T1000 (cell line): ENCODE measurements around the gene GPC5.

Experiments used
- DNase-seq: peaks from one replicate; lab custom pipeline; 2025; ENCODE audit warnings: mixed read lengths; lab: John Stamatoyannopoulos, UW

Gene GPC5

DNA sequence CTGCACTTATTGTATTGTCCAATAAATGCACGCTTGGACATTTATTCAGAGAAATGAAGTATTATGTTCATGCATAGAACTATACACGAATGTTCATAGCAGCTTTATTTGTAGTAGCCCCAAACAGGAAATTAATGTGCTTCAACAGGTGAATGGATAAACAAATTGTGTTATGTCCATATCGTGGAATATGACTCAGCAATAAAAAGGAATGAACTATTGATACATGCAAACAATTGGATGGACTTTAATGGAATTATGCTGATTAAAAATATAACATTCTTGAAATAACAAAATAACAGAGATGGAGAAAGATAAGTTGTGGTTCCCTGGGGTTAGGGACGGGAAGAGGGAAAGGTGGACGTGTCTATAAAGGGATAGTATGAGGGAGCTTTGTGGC is 65.9 kb downstream of the GPC5 start:
- DNase-seq, result no peak

DNA sequence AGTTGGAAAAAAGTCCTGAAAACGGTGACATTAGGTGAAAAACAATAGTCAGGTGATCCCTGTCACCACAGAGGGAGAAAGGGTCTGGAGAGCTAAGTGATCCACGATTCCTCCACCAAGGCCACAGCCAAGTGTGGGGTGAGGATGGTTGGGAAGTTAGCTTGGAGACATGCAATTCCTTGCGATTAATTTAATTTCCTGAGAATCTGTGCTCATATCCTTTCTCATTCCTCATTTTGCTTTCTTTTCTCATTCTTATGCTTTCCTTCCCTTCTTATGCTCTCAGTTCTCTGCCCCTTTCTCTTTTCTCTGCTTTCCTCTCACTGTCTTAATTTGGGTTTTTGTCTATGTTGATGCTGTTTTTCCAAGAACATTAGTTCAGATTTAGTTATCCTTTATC is 68.8 kb downstream of the GPC5 start:
- no peak for DNase-seq

DNA sequence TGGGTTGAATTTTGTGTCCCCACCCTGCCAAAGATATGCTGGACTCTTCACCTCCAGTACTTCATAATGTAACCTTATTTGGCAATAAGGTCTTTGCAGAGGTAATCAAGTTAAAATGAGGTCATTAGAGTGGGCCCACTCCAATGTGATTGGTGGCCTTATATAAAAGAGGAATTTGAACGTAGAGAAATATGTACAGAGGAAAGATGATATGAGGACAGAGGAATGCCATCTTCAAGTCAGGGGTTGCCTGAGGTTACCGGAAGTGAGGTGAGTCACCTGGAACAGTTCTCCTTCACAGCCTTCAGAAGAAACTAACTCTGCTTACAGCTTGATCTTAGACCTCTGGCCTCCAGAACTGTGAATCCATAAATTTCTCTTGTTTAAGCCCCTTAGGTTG is 69.9 kb downstream of the GPC5 start:
- DNase-seq, result peak; percentile 2

DNA sequence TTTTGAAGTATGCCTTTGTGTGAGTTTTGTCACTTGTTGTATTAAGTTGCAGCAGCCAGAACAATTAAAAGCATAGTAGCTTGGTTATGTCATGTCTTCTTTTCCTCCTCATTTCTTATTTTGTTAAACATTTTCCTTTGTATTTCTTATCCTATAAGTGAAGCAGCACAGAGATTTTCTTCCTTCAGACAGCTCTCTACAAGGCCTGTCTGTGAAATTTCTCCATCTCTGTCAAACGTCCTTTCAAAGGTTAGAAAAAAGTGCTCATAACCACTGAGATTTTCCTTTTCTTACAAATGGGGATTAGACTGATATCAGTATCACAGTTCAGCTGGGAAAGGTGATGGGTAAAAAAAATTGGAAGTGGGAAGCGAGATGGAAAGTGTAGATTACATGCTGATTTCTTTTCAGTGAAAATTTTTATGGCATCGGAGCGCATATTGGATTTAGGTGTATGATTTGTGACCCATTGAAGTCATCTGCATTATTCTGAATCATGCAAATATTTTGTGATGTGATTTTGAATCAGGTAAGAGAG is 71.7 kb downstream of the GPC5 start:
- no peak for DNase-seq

DNA sequence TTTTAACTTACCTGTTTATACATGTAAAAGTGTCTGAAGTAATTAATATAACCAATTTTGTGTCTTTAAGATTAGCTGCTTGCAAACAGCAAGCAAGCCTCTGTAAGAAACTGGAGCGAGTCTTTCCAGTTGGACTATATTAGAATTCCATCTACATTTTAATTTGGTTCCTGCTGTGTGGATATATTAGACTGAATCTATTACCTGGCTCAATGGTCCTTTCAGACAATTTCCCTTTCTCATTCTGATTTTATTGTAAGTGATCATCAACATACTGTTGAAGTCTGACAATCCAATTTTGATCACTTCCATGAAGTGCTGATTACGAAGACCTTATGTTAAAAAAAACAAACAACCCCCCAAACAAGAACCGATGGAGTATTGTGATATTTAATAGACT is 72.3 kb downstream of the GPC5 start:
- no peak for DNase-seq

DNA sequence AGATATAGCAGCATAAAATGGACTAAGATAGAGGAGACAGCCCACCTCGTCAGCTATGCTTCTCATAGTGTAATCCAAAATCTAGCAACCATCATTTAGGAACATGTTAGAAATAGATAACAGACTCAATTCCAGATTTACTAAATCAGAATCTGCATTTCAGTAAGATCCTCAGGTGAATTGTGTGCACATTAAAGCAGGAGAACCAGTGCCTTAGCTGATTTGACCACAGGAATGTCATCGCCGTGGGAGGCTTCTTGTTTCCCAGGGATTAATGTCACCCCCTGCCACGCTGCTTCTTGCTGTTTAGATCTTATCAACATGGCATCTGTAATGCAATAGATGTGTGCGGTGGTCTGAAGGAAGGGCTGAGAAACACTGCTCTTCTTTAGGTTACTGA is 84.0 kb downstream of the GPC5 start:
- no peak for DNase-seq

DNA sequence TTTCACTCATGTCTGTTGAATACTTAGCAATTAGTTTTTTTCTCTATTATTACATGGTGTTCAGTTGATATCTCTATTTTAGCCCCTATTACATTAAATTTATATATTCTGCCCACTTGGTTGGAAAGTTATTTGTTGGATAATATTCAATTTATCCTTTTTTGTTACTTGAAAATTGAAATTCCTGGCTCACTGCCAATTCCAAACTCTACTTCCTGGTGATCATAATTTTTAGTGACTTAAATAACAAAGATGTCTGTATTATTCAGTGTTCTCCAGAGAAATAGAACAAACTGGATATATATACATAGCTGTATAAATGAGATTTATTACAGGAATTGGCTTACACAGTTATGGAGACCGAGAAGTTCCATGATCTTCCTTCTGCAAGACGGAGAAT is 93.6 kb downstream of the GPC5 start:
- DNase-seq, result no peak

DNA sequence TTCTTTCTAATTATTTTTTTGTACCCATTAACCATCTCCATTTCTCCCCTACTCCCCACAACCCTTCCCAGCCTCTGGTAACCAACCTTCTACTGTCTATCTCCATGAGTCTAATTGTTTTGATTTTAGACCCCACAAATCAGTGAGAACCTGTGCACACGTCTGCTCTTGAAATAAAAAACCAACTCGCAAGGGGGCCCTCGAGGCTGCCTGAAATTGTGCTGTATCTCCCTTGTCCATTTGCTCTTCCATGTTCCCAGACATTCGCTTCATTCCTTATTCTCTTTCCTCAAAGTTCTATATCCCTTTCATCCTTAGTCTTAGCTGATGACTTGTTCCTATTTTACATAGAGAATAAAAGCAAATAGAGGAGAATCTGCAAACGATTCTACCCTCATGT is 95.0 kb downstream of the GPC5 start:
- DNase-seq, result no peak

DNA sequence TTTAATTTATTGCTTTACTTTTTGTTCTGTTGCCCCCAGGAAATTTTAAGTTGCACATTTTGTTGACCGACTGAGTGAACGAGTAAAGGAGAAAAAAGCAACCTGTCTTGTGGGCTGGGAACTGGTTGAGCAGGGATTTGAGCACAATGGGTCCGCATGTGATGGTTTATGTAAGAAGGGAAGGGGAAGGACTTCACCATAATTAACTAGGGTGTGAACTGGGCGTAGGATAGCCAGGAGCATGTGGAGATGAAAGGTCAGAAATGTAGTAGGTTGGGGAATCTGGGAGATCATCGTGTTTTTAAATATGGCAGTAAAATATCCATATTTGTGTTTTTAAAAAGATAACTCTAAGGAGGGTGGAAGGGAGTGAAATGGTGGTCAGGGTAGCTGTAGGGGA is 99.9 kb downstream of the GPC5 start:
- DNase-seq, result no peak

DNA sequence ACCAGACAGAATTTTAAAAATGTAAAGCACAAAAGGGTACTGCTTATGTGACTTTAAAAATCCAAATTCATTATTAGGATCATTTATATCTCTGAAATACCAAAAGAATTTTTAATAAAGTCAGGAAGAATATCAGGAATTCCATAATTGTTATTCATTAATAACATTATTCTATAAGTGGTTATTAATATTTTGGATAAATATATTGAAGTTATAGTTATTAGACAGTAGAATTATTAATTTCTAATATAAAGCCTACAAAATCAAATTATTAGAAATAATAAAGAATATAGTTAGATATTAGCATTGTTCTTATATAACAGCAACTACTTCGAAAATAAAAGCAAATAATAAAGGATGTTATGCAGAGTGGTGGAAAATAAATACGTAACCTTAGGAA is 105.8 kb downstream of the GPC5 start:
- no peak for DNase-seq

DNA sequence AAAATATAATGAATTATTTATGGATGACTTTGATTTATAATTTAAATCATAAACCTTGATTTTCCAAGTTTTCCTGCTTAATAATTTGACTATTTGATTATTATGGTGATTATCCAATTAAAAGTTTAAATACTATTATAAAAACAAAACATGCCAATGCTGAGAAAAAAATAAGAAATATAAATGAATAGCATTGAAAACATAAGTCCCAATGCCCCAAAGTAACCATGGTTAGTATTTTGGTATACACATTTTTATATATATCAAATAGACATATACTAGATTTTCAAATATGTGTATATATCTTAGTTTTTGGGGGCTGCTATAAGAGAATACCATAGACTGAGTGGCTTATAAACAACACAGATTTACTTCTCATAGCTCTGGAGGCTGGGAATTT is 108.3 kb downstream of the GPC5 start:
- no peak for DNase-seq

DNA sequence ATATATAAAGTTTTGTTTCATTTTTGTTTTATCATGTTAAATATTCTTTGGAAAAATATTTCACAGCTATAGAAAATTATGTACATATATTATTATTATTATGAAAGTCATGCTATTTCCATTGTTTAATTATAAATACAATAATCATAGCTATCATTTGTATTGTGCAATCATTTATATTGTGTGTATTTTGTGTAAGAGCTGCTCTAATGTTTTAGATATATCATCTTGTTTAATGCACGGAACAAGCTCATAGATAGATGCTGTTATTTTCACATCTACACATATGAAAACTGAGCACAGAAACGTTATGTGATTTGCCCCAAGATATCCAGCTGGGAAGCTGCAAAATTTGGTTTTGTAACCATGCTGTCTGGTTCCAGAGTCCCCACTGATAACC is 111.6 kb downstream of the GPC5 start:
- DNase-seq, result no peak

DNA sequence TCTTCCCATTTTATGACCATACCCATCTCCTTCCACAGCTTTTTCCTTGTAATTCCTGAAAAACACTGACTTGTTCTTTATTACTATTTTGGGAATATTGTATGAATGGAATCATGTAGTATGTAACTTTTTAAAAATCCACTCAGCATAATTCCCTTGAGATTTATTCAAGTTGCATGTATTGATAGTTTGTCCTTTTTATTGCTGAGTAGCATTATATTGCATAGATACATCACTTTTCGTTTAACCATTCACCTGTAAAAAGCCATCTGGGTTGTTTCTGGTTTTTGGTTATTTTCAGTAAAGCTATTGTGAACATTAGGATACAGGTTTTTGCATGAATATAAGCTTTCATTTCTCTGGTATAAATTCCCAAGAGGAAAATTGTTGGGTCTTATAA is 115.4 kb downstream of the GPC5 start:
- DNase-seq, result no peak

DNA sequence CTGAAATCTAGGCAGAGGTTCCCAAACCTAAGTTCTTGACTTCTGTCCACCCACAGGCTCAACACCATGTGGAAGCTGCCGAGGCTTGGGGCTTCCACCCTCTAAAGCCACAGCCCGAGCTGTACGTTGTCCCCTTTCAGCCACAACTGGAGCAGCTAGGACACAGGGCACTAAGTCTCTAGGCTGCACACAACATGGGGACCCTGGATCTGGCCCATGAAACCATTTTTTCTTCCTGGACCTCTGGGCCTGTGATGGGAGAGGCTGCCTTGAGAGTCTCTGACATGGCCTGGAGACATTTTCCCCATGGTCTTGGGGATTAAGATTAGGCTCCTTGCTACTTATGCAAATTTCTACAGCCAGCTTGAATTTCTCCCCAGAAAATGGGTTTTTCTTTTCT is 118.4 kb downstream of the GPC5 start:
- no peak for DNase-seq

DNA sequence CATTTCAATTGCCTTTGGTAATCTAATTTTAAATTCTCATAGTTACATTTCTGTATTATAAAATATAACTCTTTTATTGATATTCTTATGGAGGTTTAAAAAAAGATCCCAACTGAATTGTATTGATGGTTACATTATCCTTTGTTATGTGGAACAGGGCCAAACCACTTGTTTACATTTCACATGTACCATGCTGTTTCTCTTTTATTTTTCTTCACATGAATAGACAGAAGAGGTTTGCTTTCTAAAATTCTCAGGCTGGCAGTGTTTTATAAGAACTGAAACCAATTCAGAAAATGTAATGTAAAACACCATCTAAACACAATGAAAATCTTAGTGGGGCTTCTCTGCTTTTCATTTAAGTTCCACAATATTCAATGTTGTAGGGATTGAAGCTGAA is 122.5 kb downstream of the GPC5 start:
- no peak for DNase-seq

DNA sequence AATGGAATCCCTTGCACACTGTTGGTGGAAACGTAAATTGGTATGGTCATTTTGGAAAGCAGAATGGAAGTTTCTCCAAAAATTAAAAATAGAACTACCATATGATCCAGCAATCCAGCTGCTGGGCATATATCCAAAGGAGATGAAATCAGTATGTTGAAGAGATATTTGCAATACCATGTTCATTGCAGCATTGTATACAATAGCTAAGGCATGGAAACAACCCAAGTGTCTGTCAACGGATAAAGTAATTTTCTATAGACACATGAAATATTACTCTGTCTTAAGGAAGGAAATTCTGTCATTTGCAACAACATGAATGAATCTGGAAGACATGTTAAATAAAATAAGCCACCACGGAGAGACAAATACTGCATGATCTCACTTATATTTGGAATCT is 124.7 kb downstream of the GPC5 start:
- no peak for DNase-seq

DNA sequence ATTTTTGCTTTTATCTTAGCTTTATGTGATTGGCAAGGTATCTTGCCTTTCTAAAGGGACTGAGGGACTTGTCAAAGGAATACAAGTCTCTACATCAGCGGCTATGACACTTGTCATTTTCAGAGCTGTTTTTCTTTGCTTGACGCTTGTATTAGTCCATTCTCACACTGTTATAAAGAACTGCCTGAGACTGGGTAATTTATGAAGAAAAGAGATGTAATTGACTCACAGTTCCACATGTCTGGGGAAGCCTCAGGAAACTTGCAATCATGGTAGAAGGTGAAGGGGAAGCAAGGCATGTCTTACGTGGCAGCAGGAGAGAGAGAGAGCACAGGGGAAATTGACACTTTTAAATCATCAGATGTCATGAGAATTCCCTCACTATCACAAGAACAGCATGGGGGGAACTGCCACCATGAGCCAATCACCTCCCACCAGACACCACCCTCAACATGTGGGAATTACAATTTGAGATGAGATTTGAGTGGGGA is 128.2 kb downstream of the GPC5 start:
- no peak for DNase-seq

DNA sequence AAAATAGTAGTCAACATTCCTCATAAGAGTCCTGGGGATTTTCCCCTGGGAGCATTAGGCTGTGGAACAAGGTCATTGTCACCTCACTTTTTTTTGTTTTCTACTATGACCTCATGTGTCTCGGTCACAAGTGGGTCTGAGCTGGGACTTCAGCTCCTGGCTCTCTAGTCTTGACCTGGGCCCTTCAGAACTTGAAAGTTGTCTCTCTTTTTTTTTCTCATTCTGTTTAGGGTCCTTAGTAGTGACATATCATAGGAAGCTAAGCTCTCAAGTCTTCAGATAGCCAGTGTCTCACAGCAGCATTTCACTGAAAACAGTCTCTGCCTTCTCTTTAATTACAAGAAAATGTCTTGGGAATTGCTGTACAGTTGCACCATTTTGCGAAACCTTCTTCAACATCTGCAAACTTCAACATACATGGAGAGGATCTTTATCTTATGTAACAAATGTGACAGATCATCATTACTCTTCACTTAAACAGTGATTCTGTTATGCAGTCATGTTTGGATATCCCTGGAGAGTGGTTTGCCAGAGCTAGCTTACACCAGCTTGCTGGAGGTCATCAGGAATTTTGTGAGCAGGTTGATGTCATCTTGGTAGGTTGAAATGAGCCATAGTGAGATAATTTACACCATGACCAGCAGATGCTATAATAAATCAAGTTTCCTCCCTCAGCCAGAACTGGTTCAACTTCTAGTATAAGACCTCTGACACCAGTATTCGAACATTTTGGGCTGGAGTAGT is 131.5 kb downstream of the GPC5 start:
- no peak for DNase-seq

DNA sequence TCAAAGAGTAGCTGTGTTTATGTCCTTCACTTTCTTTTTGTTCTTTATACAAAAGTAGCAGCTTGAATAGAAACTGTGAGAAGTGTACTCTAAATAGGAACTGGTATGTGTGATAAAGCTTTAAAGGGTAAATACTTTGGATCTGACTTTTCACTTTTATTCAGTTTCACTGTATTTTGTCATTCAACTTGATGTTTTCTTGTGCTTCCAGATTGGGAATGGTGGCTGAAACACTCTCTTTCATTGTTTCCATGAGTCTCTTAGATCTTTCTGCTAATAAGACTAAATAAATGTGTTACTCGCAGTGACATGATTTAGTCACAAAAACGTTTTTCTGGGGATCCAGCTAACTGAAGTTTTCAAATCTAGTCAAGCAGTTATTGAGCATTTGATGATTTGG is 133.2 kb downstream of the GPC5 start:
- DNase-seq, result no peak

DNA sequence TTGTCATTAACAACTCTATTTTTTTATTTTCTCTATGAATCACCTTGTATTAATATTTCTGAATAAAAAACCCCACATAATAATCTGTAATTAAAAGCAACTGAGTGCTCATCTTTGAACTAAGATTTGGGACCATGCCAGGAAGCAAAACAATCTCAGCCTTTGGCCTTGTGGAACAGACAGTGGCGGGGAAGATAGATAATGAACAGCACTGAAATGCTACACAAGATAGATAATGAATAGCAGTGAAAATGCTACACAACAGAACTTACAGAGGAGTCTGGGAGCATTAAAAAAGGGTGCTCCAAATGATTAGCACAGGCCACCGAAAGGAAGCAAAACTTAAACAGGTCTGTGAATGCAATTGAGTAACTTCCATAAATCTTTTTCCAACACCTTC is 134.9 kb downstream of the GPC5 start:
- DNase-seq, result no peak

DNA sequence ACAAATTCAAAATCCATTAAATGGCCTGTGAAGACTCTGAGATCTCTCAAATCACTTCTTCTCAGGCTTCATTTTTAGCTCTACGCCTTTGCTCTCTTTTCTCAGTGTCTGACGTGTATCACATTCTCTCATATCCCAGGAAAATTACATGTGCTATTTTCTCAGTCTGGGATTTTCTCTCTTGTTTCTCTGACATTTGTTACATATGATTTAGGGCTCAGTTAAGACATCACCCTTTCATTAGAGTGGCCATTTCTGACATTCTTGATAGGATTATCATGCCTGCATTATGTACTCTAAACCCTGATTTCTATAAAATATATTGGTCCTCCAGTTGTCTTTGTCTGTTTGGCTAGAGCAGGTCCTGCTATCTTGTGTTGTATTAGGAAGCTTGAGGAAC is 136.6 kb downstream of the GPC5 start:
- no peak for DNase-seq

DNA sequence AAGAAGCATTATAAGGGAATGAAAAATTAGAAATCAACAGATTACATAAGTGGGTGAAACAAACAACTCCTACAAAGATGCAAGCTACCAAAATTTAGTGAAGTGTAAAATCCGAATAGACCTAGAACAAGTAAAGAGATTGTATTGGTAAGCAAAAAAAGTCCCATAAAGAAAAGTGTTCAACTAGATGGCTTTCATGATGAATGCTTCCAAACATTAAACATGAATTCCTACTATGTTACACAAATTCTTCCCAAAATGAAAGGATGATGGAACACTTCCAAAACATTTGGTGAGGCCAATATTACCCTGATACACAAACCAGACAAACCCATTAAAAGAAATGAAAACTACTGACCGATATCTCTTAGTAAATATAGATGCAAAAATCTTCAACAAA is 139.0 kb downstream of the GPC5 start:
- no peak for DNase-seq

DNA sequence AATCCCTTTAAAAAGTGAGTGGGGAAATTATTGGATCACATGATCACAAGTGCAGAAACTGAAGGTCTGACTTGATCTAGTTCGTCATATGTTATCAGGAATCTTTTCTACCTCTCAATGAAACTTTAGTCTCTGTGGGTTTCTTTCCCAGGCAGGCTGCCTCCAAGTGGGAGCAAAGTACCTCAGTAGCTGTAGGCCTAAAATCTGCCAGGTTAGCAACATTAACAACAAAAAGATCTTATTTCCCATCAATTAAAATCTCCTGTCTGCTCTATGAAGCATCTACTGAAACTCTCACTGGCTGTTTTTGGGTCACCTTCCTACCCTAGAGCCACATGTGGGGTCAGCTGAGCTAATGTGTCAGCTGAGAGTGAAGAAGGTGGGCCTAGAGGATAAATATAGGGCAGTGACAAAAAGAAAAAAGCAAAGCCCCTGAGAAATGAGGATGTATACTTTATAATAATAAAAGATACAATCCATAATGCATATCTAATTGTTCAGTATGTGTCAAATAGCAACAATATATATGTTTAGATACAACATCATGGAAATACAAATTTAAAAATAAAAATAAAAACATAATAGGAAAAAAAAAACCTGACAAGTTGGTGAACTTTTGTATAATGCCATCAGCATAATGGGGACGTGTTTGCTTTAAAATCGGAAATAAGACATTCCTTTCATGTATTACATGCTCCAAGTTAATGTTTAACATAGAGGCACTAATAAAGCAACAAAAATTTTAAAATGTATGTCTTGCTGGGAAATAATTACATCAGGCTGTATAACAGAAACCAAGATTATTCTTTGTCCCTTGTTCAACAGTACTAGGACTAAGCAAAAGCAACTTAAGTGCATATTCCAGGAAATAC is 141.1 kb downstream of the GPC5 start:
- DNase-seq, result no peak
